Glomerular visceral epithelial cell (primary cell): ENCODE results near the gene FHOD3.

ENCODE experiments used
- DNase-seq: peaks from one replicate; pipeline ENCODE4 v3.0.0-alpha.2; 2016; ENCODE audit errors: extremely low spot score

Gene FHOD3

DNA sequence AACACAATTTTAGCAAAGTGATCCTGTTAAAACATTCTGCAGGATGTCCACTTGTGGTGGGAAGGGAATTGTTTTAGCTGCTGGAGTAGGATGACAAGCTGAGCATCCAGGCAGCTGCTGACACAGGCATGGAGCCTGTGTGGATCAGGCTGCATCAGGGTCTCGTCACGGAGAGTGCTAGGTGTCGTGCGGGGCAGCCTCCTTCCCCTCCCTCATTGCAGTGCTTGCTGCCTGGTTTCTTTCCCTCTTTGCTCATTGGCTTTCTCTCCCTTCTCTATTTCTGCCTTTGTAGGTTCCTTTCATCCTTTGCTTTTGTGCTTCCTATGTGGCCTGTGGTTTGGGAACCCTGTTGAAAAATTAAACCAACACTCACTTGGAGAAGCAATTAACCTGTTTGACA lies 358.4 kb downstream of the FHOD3 start:
- no peak for DNase-seq

DNA sequence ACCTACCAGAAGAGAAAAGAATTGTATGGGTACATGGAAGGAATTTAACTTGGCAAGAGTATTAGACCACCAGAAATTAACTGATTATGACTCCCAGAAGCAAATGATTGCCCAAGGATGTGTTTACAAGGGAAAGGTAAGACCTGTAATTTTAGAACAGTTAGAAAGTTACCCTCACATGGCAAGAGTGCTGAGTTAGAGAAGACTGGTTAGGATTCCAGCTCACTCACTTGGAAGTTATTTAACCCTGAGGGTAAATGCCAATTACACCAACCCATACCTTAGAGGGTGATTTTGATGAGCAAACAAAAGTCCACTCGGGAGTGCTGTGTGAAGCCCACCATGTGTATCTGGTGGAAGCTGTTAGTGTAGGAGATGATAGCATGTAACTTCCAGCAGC lies 361.1 kb downstream of the FHOD3 start:
- no peak for DNase-seq

DNA sequence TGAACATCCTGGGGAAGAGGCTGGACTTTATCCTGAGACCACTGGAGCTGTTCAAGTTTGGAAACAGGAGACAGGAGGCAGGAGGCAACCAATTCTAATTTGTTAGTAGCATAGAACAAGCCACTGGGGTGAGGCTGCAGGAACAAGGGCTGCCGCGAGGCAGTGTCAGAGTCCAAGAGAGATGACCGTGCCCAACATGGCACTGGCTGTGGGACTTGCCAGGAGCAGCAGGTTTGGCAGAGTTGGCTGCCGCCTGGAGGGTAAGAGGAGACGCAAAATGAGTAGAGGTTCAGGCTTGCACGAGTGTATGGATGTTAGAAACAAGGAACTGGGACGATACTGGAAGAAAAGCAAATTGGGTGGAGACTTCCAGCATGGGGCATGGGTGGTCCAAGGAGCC lies 362.8 kb downstream of the FHOD3 start:
- no peak for DNase-seq

DNA sequence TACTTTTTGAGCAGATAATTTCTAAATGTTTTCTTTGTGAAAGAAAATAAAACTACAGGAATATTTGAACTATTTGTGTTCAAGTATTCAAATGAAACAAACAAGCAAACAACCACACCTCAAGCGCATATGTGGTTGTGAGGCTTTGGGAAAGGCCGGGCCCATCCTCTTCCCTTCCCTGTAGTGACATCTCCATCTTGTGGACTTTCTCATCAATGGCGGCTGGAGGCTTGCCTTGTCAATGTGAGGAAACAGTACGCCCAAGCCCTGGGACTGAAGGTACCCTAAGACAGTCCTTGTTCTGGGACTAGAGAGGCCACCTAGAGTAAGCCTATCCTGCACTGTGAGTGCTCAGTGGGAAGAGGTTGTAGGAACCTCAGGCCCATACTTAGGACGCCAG lies 364.5 kb downstream of the FHOD3 start:
- DNase-seq = no peak

DNA sequence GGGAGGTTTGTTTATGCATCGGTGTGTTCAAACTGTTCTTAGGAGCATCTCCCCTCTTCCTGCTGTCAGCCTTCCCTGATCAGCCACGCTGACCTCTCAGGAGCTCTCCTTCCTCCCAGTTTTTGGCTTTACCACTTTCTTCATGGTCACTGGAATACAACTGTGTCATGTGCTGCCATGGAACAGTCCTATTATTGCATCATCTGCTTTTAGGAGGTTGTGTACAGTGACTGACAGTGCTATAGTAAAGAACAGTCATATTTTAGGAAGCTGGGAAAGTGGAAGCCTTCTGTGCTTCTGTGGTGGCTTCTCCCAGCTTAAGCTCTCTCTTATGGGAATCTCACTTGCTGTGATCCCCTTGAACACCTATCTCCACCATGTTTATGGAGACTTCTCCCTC lies 365.8 kb downstream of the FHOD3 start:
- DNase-seq = no peak

DNA sequence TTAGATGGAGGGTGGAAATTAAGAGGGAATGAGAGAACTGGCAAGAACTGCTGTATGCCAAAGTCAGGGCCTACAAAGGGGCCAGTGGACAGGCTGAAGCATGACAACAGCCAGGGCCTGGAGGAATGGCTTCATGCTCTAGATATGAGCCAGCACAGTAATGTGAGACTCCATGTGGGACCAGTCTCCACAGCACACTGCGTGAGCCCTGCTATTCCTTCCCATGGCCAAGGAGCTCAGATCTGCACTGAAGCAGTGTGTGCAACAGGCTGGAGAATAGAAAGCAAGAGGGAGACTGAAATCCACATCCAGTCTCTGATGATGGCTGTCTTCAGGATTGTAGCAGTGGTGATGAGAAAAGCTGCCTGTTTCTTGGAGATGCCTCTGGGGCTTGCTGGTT lies 368.4 kb downstream of the FHOD3 start:
- no peak for DNase-seq

DNA sequence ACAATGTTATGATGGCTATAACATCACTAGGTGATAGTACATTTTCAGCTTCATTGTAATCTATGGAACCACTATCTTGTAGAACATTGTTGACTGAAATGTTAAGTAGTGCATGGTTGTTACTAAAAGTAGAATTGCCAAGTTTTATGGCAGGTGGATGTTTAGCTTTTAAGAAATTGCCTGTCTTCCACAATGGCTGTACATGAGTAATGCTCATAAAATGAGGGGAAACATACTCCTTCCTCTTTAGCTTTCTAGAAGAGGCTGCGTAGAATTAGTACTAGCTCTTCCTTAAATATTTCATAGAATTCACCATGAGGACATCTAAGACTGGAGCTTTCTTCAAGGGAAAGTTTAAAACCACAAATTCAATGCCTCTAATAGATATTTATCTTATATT lies 370.3 kb downstream of the FHOD3 start:
- no peak for DNase-seq

DNA sequence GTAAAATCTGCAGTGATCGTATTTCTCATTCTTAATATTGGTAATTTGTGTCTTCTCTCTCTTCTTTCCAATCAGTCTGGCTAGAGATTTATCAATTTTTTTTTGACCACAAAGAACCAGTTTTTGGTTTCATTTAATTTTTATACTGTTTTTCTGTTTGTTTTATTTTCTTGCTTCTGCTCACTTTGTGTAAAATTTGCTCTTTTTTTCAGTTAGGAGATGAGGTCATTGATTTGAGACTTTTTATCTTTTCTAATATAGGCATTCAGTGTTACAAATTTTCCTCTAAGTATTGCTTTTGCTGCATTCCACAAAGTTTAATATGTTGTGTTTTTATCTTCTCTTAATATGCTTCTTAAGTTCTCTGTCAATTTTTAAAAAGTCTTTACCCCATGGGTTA lies 370.8 kb downstream of the FHOD3 start:
- DNase-seq = no peak

DNA sequence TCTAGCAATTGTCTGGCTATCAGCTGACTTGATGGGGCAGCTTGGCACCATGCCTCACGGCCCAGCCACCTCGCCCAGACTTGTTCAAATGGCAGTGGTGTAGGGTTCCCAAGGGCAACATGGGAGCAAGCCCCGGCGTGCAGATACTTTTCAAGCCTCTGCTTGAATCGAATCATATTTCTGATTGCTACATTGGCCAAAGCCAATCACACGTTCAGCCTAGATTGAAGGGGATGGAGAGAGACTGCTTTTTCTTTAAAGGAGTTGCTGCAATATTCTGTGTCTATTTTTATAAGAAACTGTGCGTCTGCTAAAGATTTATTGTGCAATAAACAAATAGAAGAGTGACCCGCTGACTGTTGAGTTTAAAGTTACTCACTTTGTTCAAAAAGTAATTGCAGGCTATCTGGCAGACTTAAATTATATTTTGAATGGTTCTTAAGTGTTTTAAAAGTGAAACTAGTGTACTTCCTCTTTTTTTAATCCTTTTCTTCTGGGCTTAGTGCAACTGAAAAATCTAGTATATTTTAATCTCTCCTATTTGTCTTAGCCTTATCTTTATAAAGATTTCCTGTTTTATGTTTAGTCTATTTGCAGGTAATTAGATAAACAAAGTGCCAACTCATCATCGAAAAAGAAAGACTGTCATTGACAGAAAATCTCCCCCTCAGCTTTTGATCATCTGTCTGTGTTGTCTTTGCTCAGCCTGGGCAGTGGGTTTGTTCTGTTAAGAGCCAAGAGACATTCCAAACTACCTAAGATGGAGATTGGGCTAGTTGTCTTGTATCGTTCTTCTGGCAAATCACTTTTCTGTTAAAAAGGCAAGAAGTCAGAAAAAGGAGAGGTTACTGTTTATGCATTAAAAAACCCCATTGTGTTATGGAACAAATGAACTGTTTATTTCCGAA lies 375.2 kb downstream of the FHOD3 start:
- DNase-seq = no peak

DNA sequence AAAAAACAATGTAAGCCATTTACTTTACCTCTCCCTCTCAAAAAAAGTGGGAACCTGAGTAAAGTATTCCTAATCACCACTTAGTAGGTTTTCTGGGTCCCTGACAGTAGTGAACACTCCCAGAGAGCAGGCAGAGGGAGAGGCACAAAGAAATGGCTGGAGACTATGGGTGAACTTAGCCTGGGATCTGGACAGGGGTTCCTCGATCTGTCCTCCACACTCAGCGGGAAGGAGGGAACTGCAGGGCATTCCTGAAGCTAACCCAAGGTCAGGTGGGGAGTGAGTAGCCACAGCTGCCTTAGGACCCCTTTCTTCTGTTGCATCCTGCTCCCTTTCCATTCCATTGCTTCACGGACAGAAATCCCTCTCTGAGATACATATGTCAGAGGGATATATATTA lies 375.9 kb downstream of the FHOD3 start:
- no peak for DNase-seq

DNA sequence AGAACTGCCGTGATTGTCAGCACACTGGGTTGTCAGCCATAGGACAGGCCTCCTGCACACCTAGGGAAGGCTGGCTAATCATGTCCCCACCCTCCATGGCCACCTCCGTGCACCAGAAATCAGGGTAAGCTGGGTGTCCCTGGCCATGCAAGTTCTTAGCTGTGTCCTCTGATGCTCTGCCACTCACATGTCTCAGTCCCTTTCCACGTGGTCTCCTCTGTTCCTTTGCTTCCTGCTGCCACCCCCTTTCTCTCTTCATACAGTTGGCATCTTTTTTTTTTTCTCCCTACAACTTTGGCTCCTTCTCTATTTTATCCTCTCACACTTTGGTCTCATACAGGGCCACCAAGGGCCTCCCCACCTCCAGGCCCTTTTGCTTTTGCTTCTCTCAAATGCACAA lies 377.6 kb downstream of the FHOD3 start:
- DNase-seq = no peak

DNA sequence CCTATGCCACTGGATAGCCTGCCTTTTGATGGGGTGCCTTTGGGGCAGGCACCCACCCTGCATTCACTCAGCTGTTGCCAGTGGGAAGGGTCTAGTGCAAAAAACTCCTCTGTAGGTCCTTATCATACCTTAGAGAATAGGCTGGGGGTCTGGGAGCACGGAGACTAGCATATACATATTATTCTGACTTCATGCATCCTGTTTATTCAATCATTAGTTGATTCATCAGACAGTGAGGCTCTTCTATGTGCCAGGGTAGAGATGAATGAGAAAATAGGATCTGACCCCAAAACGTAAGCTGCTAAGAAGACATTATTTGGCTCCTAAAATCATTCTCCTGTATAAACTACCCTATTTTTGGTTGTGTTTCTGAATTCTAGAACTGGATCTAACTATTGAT lies 378.0 kb downstream of the FHOD3 start:
- DNase-seq = no peak

DNA sequence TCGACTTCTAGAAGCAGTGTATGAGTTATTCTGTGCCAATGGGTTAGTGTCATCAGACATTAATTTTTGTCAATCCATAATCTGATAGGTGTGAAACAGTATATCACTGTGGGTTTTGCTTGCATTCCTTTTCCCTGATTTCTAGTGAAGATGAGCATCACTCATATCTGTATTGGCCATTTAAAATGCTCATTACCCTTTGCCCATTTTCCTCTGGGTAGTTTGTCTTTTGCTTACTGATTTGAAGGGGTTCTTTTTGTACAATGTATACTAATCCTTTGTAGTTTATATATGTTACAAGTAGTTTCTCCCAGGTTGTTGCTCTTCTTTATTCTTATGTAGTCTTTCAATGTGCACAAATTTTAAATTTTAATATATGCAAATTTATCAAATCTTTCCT lies 379.1 kb downstream of the FHOD3 start:
- no peak for DNase-seq

DNA sequence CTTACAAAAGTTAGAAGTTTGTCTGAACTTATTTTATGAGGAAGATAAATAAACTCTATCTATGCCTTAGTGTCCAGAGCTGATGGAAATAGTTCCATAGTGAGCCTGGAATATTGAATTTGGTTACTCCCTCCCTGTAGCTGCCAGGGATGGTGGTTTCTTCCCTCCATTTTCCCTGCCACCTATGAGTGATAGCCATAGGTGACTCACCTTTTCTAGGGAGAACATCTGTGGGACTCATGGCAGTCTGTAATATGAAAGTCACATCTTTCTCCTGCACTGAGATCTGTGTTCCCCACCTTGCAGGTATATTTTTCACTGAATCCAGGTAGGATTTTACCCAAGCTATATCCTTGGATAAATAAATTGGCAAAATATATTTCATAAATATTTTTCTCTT lies 382.5 kb downstream of the FHOD3 start:
- DNase-seq = peak; percentile 2

DNA sequence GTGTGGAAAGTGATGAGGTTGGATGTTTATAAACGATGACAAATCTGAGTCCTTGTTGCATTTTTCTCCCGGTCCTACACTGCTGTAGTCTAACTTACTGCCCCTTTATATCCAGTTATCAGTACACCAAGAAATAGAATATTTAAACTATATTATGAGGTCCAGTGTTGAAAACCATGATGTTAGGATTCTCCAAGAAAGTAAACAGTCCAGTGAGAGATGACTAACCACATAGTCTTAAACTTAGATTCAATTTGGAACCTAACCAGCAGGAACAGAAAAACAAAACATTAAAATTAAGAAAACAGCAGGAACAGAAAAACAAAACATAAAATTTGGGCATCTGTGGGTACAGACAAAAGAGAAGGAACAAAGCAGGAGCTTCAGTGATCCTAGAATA lies 388.1 kb downstream of the FHOD3 start:
- no peak for DNase-seq

DNA sequence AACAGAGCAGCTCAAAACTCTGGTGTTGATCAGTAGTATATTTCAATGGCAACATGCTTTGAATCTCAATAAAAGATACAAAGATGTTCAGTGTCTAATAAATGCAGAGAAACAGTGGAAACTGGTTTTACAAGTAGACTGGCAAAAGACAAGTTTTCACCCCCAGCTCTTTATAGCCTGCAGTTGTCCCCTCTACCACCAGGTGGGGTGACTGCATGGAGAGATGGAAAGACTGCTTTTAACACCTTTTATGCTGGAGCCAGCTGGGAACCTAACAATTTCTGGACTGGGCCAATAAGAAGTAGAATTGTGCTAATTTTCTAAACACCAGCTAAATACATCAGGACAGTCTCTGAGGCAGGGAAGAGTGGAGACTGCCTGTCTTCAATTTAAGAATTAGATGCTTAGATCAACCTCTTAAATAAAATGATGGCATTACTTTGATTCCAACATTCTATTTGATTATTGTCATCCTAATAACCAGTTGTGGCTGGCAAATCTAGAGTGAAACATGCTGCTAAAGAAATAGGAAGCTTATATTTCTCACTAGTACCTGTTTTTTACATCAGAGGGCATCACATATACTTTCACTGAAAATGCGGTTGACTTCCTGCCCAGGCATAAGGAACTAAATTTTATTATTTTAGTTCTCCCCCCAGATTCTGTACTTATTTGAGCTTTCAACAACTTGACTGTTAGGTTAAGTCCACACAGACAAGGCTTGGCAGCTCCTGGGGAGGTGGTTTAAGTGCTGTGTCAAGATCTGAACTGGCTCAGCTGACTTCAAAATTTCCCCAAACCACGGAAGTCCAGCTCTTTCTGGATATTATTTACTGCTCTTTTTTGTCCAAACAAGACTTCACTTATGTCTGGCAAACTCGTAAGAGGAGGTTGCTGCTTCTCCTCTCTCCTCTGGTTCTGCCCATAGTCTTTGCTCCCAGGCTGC lies 390.8 kb downstream of the FHOD3 start:
- peak; percentile 64 for DNase-seq

DNA sequence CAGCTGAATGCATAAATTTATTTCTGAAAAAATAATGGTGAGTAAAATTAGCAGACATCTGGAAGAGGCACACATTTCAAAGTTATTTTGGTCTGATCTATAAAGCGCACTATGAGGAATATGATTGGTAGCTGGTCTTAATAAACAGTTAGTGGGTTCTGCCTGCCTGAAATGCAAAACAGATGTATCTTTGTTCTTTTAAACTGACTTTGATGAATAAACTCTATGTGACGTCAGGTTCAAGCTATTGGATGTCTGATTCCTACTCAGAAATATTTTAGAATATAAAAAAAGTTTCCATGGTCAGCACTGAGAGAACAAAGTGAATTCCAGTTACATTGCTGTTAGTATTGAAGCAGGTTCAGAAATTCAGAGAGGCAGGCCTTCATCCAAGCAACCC lies 394.9 kb downstream of the FHOD3 start:
- DNase-seq = no peak

DNA sequence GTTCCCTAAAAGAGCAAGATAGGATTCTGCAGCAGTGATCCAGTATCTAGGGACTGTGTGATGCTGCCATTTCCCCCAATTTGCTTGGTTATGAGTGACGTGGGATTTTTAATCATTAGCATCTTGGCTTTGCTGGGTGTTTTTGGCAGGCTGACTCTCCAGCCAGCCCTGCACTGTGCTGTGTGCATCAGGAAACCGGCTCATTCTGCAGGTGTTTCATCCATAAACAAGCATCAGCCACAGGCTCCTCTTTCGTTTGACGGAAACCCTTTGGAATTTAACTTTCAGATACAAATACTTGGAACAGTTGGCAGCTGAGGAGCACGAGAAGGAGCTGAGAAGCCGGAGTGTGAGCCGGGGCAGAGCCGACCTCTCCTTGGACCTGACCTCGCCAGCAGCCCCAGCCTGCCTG lies 395.4 kb downstream of the FHOD3 start:
- DNase-seq = no peak

DNA sequence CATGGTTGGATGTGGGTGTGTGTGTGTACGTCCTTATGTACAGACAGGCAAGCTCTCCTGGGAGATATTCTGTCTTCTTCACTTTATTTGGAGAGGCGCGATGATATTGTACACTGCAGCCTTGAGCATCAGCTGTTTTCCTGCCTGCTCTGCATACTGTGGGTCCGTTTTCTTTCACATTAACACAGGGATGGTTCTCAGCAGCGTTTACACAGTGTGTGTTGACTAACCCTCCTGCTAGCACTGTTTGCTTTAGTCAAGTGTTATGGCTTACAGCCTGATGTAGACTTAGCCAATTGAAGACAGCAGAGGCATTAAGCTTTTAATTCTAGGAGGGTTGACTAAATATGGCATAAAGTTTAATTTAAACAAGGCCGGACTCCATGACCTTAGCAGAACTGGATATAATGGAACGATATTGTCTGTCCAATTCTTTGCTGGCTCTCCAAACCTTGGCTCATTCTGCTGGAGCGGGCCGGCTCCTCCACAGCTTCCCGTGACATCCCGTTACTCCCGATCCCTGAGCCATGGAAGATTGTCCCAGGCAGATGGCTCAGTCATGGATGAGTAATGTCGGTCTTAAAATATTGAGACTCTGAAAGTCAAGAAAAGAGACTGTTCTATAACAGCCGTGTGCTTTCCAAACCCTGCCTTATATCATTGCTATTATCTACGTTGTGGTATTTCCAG lies 396.6 kb downstream of the FHOD3 start:
- no peak for DNase-seq

DNA sequence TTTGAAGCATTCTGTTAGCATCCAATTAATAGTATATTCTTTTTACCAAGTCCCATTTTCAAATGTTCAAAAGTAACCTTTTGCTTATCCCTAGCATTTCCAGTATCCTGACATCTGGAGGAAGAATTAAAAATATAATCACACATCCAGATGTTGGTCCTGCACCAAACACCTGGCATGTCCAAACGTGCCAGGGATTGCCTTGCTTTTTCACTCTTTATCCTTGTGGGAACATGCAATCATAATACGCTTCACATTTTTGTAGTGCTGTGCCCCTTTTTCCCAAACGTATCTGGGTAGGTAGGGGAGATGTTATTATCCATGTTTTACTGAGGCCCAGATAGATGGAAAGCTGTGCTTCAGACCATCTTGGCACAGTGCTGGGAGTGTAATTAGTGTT lies 398.3 kb downstream of the FHOD3 start:
- no peak for DNase-seq

DNA sequence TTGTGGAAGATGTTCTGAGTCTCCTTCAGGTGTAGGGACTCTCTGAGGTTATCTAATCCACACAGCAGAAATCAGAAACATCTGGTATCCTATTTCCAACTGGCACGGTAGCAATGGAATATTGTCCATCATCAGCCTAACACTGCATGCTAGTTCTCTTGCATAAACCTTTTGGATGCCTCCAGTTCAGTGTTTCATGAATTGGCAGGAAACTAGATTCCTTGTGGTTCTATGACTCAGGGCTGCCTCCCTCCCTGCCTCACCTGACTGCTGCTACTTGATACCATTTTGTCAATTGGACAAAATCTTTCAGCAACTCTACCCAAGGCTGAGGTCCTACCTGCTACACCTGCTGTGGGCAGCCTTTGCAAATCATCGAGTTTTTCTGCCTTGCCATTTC lies 400.4 kb downstream of the FHOD3 start:
- DNase-seq = peak; percentile 62

DNA sequence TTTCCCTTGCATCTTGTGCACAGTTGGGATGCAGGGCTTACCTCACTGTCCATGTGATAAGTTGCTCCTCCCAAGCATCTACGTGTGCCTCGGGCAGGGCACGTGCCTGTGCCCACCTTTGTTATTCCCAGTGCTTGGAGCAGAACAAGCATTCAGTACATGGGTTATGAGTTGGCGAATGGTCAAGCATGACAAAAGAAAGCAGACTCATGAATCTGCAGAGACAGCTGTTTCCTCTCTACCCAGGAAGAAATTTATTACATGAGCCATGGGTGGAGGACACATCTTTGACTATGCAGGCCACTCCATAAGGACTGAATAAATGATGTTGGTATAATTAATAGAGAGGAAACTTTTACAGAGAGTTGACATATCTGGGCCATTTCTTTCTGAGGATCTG lies 403.4 kb downstream of the FHOD3 start:
- no peak for DNase-seq
